ENCODE results near the gene OR6C65. TPM values are rescaled to one million over a fixed set of nuclear protein-coding genes. Genes with fewer than 3 reads are reported as not detected.
"Not testable (repeated sequence)": the region's sequence is repeated elsewhere in the genome, so short reads cannot be mapped to it uniquely, and the experiment has no call there.

The OR6C65 gene
- total RNA-seq, 1 donor from 2014 or later: not detected

DNA sequence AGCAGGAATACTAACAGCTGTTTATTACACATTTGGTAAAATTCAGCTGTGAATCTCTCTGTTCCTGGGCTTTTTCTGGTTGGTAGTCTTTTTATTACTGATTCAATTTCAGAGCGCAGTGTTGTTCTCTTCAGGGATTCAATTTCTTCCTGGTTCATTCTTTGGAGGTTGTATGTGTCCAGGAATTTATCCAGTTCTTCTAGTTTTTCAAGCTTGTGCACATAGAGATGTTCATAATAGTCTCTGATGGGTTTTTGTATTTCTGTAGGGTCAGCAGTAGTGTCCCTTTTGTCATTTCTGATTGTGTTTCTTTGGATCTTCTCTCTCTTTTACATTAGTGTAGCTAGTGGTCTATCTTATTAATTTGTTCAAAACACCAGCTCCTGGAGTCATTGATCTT, 16.6 kb downstream of the OR6C65 start:
- peaks cover 32% of the 10 kb centered on the region for H3K9me3 Mint-ChIP-seq
- no peak overlapping the region for H3K27ac Mint-ChIP-seq
- DNase-seq (ENCODE audit: low spot score in 2 of 2, unreplicated experiment in 2 of 2): no peak
- H3K27me3 Mint-ChIP-seq (ENCODE audit: low read depth): no peaks in the 10 kb centered on the region
- H3K4me3 Mint-ChIP-seq: no peak overlapping the region
- no peaks in the 10 kb centered on the region for H3K36me3 Mint-ChIP-seq
- peaks cover 2% of the 10 kb centered on the region for H3K4me1 Mint-ChIP-seq
- TF ChIP-seq, protein P1, sequence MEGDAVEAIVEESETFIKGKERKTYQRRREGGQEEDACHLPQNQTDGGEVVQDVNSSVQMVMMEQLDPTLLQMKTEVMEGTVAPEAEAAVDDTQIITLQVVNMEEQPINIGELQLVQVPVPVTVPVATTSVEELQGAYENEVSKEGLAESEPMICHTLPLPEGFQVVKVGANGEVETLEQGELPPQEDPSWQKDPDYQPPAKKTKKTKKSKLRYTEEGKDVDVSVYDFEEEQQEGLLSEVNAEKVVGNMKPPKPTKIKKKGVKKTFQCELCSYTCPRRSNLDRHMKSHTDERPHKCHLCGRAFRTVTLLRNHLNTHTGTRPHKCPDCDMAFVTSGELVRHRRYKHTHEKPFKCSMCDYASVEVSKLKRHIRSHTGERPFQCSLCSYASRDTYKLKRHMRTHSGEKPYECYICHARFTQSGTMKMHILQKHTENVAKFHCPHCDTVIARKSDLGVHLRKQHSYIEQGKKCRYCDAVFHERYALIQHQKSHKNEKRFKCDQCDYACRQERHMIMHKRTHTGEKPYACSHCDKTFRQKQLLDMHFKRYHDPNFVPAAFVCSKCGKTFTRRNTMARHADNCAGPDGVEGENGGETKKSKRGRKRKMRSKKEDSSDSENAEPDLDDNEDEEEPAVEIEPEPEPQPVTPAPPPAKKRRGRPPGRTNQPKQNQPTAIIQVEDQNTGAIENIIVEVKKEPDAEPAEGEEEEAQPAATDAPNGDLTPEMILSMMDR (IDR thresholded peaks at IDR 0.05; ENCODE audit: unreplicated experiment): no peak

DNA sequence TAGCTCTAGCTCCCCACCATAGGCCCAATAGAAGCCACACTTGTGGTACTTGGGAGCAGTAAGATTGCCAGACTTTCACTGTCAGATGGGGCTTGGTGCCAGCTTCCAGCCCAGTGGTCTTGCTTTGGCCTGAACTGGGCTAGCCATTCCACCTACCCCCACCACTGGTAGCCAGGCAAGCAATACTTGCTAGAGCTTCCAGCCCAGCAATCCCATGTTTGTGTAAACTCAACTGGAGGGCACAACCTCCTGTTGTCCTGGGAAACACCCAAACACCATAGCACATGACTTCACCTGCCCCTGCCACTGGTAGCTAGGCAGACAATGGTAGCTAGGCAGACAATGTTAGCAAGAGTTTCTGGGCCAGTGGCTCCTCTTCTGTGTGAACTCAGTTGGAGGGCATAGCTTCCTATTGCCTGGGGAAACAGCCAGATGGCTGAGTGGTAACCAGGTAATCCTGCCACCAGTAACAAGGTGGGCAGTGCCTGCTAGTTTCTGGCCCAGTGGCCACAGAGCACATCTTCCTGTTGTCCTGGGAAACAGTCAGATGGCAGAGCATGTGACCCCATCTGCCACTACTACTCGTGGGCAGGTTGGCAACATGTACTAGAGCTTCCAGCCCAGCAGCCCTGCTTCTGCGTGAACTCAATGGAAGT, 20.1 kb downstream of the OR6C65 start:
- Mint-ChIP-seq H3K4me3 (no peak overlapping the region), H3K9me3 (peaks cover 31% of the 10 kb centered on the region)

DNA sequence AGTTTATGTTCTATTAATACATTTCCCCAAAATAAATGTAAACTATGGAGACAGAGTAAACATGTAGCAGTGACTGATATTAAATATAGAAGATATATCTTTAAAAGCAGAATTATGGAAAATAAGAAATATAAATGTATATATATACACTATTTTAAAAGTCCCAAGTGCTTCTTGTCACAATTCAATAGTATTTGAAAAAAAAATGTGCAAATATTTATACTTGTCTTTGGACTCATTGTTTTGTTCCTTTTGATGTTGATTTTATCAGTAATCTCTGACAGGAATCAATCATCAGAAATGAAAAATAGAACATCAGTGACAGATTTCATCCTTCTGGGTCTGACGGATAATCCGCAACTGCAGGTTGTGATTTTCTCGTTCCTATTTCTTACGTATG, 25.6 kb downstream of the OR6C65 start, which contains the start of gene OR6C76:
Gene OR6C76, plus strand, starts transcription at position 301 of the 400 bp plus-strand sequence. Its CDS starts 0 bp downstream, at position 301.
- Mint-ChIP-seq H3K27me3 (ENCODE audit: low read depth) (peaks cover 6% of the 10 kb centered on the region), H3K4me3 (no peak within 1 kb of the TSS), H3K4me1 (no peaks in the 10 kb centered on the region), H3K9me3 (no peaks in the 10 kb centered on the region), H3K36me3 (no peaks in the 10 kb centered on the region), H3K27ac (no peak within 1 kb of the TSS)
- TF ChIP-seq, protein P1 (IDR thresholded peaks at IDR 0.05; ENCODE audit: unreplicated experiment): no peak
- DNase-seq (ENCODE audit: low spot score in 2 of 2, unreplicated experiment in 2 of 2): no peak

More for the DNA sequence above, 20.1 kb downstream of the OR6C65 start:
- H3K27me3 Mint-ChIP-seq (ENCODE audit: low read depth): peaks cover 3% of the 10 kb centered on the region
- no peak overlapping the region for H3K27ac Mint-ChIP-seq
- no peaks in the 10 kb centered on the region for H3K4me1 Mint-ChIP-seq
- TF ChIP-seq, protein P1 (IDR thresholded peaks at IDR 0.05; ENCODE audit: unreplicated experiment): no peak
- H3K36me3 Mint-ChIP-seq: no peaks in the 10 kb centered on the region
- DNase-seq (ENCODE audit: low spot score in 2 of 2, unreplicated experiment in 2 of 2): no peak

DNA sequence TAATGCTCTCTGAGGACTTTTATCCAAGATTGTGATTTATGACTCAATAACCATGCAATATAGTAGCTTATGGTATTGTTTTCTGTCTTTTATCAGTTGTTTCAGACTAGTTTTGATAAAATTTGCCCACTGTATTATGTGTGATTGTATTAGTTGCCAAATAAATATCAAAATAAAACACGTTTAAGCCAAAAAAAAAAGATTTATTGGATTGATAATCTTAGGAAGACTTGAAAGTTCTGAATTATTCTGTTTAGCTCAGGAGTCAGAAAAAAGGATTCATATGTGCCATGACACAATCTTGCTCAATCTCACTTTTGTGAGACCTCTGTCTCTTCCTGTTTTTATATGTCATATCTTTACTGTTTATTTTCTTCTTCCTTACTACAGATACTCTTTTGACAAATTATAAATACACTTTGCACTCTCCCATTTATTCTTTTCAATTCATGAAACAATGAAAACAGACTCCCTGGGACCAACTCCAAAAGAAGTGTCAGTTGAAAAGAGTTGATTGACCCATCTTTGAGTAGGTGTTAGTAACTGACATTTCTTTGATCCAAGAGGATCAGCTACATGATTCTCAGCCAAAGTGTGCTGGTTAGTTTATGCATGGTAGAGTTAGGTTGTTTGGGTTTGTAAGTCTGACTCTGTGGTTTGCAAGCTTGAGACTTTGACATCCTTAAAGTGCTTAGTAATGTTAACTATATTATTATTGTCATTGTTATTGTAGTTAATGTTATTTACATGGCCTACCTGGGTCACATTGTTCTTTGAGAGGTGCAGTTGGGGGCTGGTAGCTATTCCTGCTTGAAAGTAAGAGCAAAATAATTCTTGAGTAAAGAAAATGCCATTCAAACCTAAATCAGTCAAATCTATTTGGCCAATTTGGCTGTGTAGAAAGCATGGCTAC, 28.3 kb downstream of the OR6C65 start:
- Mint-ChIP-seq H3K27ac (no peak overlapping the region), H3K36me3 (no peaks in the 10 kb centered on the region), H3K4me3 (no peak overlapping the region), H3K27me3 (ENCODE audit: low read depth) (peaks cover 6% of the 10 kb centered on the region), H3K4me1 (no peaks in the 10 kb centered on the region), H3K9me3 (no peaks in the 10 kb centered on the region)
- DNase-seq (ENCODE audit: low spot score in 2 of 2, unreplicated experiment in 2 of 2): no peak
- TF ChIP-seq, protein P1 (IDR thresholded peaks at IDR 0.05; ENCODE audit: unreplicated experiment): no peak

DNA sequence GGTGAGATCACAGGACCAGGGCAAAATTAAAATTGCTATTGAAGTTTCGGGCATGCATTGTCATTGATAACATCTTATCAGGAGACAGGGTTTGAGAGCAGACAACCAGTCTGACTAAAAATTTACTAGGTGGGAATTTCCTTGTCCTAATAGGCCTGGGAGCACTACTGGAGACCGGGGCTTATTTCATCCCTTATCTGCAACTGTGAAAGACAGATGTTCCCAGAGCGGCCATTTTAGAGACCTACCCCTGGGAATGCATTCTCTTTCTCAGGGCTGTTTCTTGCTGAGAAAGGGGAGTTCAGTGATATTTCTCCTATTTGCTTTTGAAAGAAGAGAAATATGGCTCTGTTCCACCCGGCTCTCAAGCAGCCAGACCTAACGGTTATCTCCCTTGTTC, 40.9 kb downstream of the OR6C65 start:
- H3K4me3 Mint-ChIP-seq; H3K27ac Mint-ChIP-seq; DNase-seq (ENCODE audit: low spot score in 2 of 2, unreplicated experiment in 2 of 2); H3K4me1 Mint-ChIP-seq; H3K27me3 Mint-ChIP-seq (ENCODE audit: low read depth); H3K36me3 Mint-ChIP-seq: not testable (repeated sequence)
- H3K9me3 Mint-ChIP-seq: peaks cover 24% of the 10 kb centered on the region

DNA sequence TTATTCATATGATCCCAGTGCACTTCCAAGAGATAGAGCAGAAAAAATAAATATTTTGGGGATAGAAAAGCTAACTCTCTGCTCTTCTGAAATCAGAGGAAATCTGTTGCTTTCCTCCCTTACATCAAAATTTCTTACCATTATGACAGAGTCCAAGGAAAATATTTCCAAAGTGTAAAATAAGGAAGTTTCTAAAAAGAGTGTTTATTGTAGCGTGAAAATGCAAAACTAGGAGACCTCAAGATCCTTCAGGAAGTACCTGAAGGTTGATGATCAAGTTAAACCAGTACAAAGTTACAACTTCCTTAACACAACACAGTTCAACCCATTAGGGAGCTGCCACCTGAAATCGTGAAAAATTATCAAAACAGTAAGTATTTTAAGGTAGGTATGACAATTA, 43.4 kb downstream of the OR6C65 start, which contains the start of gene OR6C2:
Gene OR6C2, plus strand, starts transcription at position 301 of the 400 bp plus-strand sequence. CDS start 8,138 bp downstream, outside the sequence.
- Mint-ChIP-seq H3K9me3 (peaks cover 24% of the 10 kb centered on the region), H3K27ac (no peak within 1 kb of the TSS), H3K27me3 (ENCODE audit: low read depth) (peaks cover 8% of the 10 kb centered on the region), H3K36me3 (no peaks in the 10 kb centered on the region), H3K4me1 (no peaks in the 10 kb centered on the region), H3K4me3 (no peak within 1 kb of the TSS)
- no peak for DNase-seq (ENCODE audit: low spot score in 2 of 2, unreplicated experiment in 2 of 2)
- TF ChIP-seq, protein P1 (IDR thresholded peaks at IDR 0.05; ENCODE audit: unreplicated experiment): no peak

All from mesothelial cell of epicardium (in vitro differentiated cells).